ENCODE data around the gene APOA5. TPM values are rescaled to one million over a fixed set of nuclear protein-coding genes. Genes with fewer than 3 reads are reported as not detected.

APOA5 gene
- total RNA-seq, 1 experiment from 2014 or later, result not detected

- H3K27me3 ChIP-seq (replicated peaks), result no peaks in the 10 kb centered on the region
- no peaks in the 10 kb centered on the region for H3K36me3 ChIP-seq
- H3K9me3 ChIP-seq (replicated peaks), result no peaks in the 10 kb centered on the region
- no peak for DNase-seq (ENCODE audit: low read depth in 1 of 2, low spot score in 2 of 2)
- no peak overlapping the region for H3K4me3 ChIP-seq
- no peak overlapping the region for H3K27ac ChIP-seq
- peaks cover 12% of the 10 kb centered on the region for H3K4me1 ChIP-seq (replicated peaks)
Observed at GRCh38 chr11:116832350-116833290, 40.9 kb upstream of the APOA5 start.

- Histone ChIP-seq H3K9me3 (replicated peaks) (no peaks in the 10 kb centered on the region), H3K36me3 (no peaks in the 10 kb centered on the region), H3K27ac (no peak overlapping the region), H3K4me1 (replicated peaks) (peaks cover 12% of the 10 kb centered on the region), H3K27me3 (replicated peaks) (no peaks in the 10 kb centered on the region), H3K4me3 (no peak overlapping the region)
- no peak for DNase-seq (ENCODE audit: low read depth in 1 of 2, low spot score in 2 of 2)
Observed at GRCh38 chr11:116831790-116832349, 40.2 kb upstream of the APOA5 start.

DNA sequence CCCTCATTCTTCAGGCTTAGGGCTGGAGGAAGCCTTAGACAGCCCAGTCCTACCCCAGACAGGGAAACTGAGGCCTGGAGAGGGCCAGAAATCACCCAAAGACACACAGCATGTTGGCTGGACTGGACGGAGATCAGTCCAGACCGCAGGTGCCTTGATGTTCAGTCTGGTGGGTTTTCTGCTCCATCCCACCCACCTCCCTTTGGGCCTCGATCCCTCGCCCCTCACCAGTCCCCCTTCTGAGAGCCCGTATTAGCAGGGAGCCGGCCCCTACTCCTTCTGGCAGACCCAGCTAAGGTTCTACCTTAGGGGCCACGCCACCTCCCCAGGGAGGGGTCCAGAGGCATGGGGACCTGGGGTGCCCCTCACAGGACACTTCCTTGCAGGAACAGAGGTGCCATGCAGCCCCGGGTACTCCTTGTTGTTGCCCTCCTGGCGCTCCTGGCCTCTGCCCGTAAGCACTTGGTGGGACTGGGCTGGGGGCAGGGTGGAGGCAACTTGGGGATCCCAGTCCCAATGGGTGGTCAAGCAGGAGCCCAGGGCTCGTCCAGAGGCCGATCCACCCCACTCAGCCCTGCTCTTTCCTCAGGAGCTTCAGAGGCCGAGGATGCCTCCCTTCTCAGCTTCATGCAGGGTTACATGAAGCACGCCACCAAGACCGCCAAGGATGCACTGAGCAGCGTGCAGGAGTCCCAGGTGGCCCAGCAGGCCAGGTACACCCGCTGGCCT, 38.7 kb upstream of the APOA5 start:
- peaks cover 3% of the 10 kb centered on the region for H3K4me1 ChIP-seq (replicated peaks)
- no peaks in the 10 kb centered on the region for H3K9me3 ChIP-seq (replicated peaks)
- H3K27me3 ChIP-seq (replicated peaks), result no peaks in the 10 kb centered on the region
- H3K36me3 ChIP-seq, result no peaks in the 10 kb centered on the region
- H3K4me3 ChIP-seq, result no peak overlapping the region
- no peak for DNase-seq (ENCODE audit: low read depth in 1 of 2, low spot score in 2 of 2)
- no peak overlapping the region for H3K27ac ChIP-seq

GRCh38 chr11:116829525-116830183, 38.0 kb upstream of the APOA5 start, which contains the start of gene APOC3:
APOC3 (plus strand) TSS chr11:116829907; CDS start chr11:116830583, 676 bp downstream.
- no peaks in the 10 kb centered on the region for H3K9me3 ChIP-seq (replicated peaks)
- no peak within 1 kb of the TSS for H3K27ac ChIP-seq
- no peaks in the 10 kb centered on the region for H3K27me3 ChIP-seq (replicated peaks)
- no peaks in the 10 kb centered on the region for H3K36me3 ChIP-seq
- no peaks in the 10 kb centered on the region for H3K4me1 ChIP-seq (replicated peaks)
- no peak for DNase-seq (ENCODE audit: low read depth in 1 of 2, low spot score in 2 of 2)
- no peak within 1 kb of the TSS for H3K4me3 ChIP-seq

DNA sequence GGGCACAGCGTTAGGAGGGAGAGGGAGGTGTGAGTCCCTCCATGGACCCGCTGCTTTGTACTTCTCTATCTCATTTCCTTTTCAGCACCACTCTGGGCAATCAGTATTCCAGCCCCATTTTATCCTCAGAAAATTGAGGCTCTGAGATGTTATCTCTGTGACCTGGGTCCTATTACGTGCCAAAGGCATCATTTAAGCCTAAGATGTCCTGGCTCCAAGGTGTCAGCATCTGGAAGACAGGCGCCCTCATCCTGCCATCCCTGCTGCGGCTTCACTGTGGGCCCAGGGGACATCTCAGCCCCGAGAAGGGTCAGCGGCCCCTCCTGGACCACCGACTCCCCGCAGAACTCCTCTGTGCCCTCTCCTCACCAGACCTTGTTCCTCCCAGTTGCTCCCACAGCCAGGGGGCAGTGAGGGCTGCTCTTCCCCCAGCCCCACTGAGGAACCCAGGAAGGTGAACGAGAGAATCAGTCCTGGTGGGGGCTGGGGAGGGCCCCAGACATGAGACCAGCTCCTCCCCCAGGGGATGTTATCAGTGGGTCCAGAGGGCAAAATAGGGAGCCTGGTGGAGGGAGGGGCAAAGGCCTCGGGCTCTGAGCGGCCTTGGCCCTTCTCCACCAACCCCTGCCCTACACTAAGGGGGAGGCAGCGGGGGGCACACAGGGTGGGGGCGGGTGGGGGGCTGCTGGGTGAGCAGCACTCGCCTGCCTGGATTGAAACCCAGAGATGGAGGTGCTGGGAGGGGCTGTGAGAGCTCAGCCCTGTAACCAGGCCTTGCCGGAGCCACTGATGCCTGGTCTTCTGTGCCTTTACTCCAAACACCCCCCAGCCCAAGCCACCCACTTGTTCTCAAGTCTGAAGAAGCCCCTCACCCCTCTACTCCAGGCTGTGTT, 37.2 kb upstream of the APOA5 start:
- Histone ChIP-seq H3K36me3 (no peaks in the 10 kb centered on the region), H3K4me1 (replicated peaks) (no peaks in the 10 kb centered on the region), H3K4me3 (no peak overlapping the region), H3K27me3 (replicated peaks) (no peaks in the 10 kb centered on the region), H3K9me3 (replicated peaks) (no peaks in the 10 kb centered on the region), H3K27ac (no peak overlapping the region)
- DNase-seq (ENCODE audit: low read depth in 1 of 2, low spot score in 2 of 2), result no peak

- no peaks in the 10 kb centered on the region for H3K36me3 ChIP-seq
- H3K4me1 ChIP-seq (replicated peaks), result no peaks in the 10 kb centered on the region
- H3K27me3 ChIP-seq (replicated peaks), result no peaks in the 10 kb centered on the region
- no peak for DNase-seq (ENCODE audit: low read depth in 1 of 2, low spot score in 2 of 2)
- no peak overlapping the region for H3K4me3 ChIP-seq
- H3K9me3 ChIP-seq (replicated peaks), result no peaks in the 10 kb centered on the region
- H3K27ac ChIP-seq, result no peak overlapping the region
Observed at GRCh38 chr11:116827461-116827860, 35.8 kb upstream of the APOA5 start.

DNA sequence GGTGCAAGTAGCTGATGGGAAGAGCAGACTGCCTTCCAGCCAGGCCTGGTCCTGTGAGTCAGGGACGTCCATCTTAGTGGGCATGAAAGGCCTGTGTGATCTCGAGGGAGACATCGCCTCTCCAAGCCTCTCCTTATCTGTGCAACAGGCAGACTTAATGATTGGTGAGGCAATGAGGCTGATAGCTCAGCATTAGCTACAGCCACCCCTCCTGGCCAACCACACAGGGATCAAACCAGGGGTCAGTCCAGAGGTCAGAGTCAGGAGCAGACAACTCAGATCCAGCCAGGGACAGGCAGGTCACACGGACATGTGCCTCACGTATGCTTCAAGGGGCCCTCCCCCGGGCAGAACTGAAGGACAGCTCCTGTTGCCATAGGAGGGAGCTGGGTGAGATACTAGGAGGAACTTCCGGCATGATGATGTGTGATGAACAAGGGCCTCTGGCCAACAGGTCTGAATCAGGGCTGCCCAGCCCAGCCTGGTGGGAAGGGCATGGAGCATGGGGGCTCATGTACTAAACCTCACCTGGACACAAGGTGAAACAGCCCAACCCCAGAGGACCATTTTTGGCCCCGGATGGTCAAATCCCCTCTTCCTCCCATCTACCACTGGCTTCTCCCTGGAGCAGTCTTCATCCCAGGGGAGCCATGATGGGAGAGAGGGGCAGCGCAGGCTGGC, 35.2 kb upstream of the APOA5 start:
- DNase-seq (ENCODE audit: low read depth in 1 of 2, low spot score in 2 of 2), result no peak
- H3K4me3 ChIP-seq, result no peak overlapping the region
- H3K36me3 ChIP-seq, result no peaks in the 10 kb centered on the region
- H3K9me3 ChIP-seq (replicated peaks), result no peaks in the 10 kb centered on the region
- no peaks in the 10 kb centered on the region for H3K27me3 ChIP-seq (replicated peaks)
- H3K27ac ChIP-seq, result no peak overlapping the region
- no peaks in the 10 kb centered on the region for H3K4me1 ChIP-seq (replicated peaks)

GRCh38 chr11:116825854-116826750, 34.4 kb upstream of the APOA5 start:
- no peaks in the 10 kb centered on the region for H3K4me1 ChIP-seq (replicated peaks)
- H3K36me3 ChIP-seq, result no peaks in the 10 kb centered on the region
- no peak overlapping the region for H3K4me3 ChIP-seq
- H3K27ac ChIP-seq, result no peak overlapping the region
- DNase-seq (ENCODE audit: low read depth in 1 of 2, low spot score in 2 of 2), result no peak
- H3K27me3 ChIP-seq (replicated peaks), result no peaks in the 10 kb centered on the region
- no peaks in the 10 kb centered on the region for H3K9me3 ChIP-seq (replicated peaks)

GRCh38 chr11:116825434-116825833, 33.8 kb upstream of the APOA5 start:
- no peaks in the 10 kb centered on the region for H3K27me3 ChIP-seq (replicated peaks)
- H3K9me3 ChIP-seq (replicated peaks), result no peaks in the 10 kb centered on the region
- no peak overlapping the region for H3K27ac ChIP-seq
- H3K36me3 ChIP-seq, result no peaks in the 10 kb centered on the region
- no peak for DNase-seq (ENCODE audit: low read depth in 1 of 2, low spot score in 2 of 2)
- H3K4me3 ChIP-seq, result no peak overlapping the region
- no peaks in the 10 kb centered on the region for H3K4me1 ChIP-seq (replicated peaks)

DNA sequence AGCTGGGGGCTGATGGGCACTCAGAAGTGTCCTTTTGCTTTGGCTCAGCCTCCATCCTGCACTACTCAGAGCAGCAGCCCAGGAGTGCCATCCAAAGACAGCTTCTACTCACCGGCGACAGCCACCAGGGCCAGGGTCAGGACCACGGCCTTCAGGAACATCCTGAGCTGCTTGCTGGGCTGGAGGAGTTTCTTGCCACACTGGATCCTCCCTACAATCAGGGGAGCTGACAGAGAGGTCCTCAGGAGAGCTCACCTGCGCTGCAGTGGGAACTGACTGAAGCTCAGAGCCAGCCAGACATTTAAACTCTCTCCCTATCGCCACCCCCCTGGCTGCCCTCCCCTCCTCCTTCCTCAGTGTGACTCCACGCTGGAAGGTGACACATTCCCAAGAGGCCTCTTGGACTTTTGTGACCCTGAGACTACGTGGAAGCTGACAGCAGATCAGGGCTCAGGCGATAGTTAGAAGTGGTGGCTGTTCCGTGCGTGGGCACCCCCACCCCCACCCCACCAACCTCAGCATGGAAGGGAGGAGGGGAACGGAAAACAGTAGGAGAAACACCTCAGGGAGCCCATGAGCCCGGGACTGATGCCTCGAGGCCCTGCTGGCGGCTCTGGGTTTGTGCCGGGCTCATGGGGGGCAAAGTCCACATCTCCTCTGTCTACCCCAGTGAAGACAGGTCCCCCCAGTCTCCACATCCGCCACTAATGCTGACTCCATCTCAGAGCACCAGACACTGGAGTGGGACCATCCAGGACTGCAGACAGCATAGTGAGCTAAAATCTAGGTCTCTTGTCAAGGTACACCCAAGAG, 31.6 kb upstream of the APOA5 start, which contains the start of gene APOA4:
Gene APOA4, minus strand, starts transcription at position 274 of the 813 bp plus-strand sequence. Its CDS starts 113 bp downstream, at position 161.
- no peak for DNase-seq (ENCODE audit: low read depth in 1 of 2, low spot score in 2 of 2)
- H3K9me3 ChIP-seq (replicated peaks), result no peaks in the 10 kb centered on the region
- no peaks in the 10 kb centered on the region for H3K27me3 ChIP-seq (replicated peaks)
- no peaks in the 10 kb centered on the region for H3K4me1 ChIP-seq (replicated peaks)
- no peaks in the 10 kb centered on the region for H3K36me3 ChIP-seq
- no peak within 1 kb of the TSS for H3K4me3 ChIP-seq
- H3K27ac ChIP-seq, result no peak within 1 kb of the TSS

DNA sequence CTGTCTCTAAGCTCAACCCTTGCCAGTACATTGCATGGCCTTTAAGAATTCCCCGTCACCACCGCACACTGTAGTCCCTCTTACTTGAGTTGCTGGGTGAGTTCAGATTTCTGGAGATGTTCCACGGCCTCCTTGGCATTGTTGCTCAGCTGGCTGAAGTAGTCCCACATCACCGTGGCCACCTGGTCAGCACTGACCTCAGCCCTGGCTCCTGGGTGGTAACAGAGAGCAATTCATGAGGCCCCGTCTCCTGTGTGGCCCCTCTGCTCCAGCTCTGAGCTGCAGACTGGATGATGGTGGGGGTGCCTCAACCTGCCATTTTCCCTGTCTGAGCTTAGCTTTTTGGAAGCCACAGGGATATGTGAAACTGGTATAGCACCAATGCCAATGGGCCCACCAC, 30.9 kb upstream of the APOA5 start:
- H3K27ac ChIP-seq, result no peak overlapping the region
- H3K4me3 ChIP-seq, result no peak overlapping the region
- no peaks in the 10 kb centered on the region for H3K9me3 ChIP-seq (replicated peaks)
- H3K27me3 ChIP-seq (replicated peaks), result no peaks in the 10 kb centered on the region
- DNase-seq (ENCODE audit: low read depth in 1 of 2, low spot score in 2 of 2), result no peak
- H3K36me3 ChIP-seq, result no peaks in the 10 kb centered on the region
- H3K4me1 ChIP-seq (replicated peaks), result no peaks in the 10 kb centered on the region

All from SJSA1 (cell line).